HL-60 (cell line): ENCODE measurements around the gene GABBR2.

Experiments used
- DNase-seq, 2 experiments: peaks; one replicate each; pipeline ENCODE4 v3.0.0-alpha.2; 2010 to 2020; ENCODE audit warnings: low read depth in 1 of 2, low spot score in 1 of 2
- H3K27ac ChIP-seq: fragments of 250-450 bp; sonication (Bioruptor Pico); replicated peaks from 2 replicates; pipeline ENCODE4 v1.5.1; 2020; ENCODE audit warnings: mild to moderate bottlenecking, moderate library complexity
- H3K27me3 ChIP-seq: fragments of 250-450 bp; sonication (Bioruptor Pico); 2 replicates; pipeline ENCODE4 v1.5.1; 2021; ENCODE audit warnings: mild to moderate bottlenecking, moderate library complexity; ENCODE audit not compliant: insufficient read depth, poor library complexity, severe bottlenecking
- H3K4me3 ChIP-seq: replicated peaks from 2 replicates; pipeline ENCODE4 v1.5.1; 2011; ENCODE audit warnings: mild to moderate bottlenecking, control low read depth, low read length; ENCODE audit not compliant: insufficient read depth
- GABPA ChIP-seq: IDR thresholded peaks from 2 replicates; pipeline ENCODE4 v1.6.1; 2012; ENCODE audit warnings: low read depth
- POLR2AphosphoS5 ChIP-seq: IDR thresholded peaks from 2 replicates; pipeline ENCODE4 v1.6.1; 2012; ENCODE audit warnings: low read depth
- SPI1 ChIP-seq: IDR thresholded peaks from 2 replicates; pipeline ENCODE4 v1.6.1; 2012; ENCODE audit warnings: low read depth, mild to moderate bottlenecking, borderline replicate concordance
- TF ChIP-seq, protein P1 (sequence below): IDR thresholded peaks from one replicate; pipeline ENCODE4 v1.5.1; 2011; ENCODE audit warnings: low read length, control low read depth, inconsistent platforms; ENCODE audit not compliant: insufficient read depth
- TF ChIP-seq, protein P2 (sequence below): IDR thresholded peaks from 2 replicates; pipeline ENCODE4 v1.6.1; 2012; ENCODE audit warnings: low read depth; ENCODE audit not compliant: insufficient replicate concordance

The GABBR2 gene

DNA sequence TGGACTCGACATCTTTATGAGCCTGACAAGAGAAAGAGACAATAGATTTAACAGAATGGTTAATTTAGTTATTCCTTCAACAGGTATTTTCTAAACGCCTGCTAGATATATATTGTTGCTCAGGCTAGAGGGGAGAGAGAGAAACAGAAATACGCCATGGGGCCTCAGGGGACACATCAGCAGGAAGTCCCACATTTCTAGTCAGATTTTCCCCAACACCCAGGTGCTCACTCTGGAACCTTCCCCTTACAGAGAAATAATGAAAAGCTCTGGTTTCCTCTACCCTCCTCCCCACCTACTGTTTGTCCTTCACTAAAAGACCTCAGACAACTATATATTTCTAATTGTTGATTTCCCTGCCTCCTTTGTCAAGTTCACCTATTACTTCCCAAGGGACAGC lies 323.0 kb downstream of the GABBR2 start:
- Histone ChIP-seq H3K27ac (no peak overlapping the region), H3K27me3 (no peaks in the 10 kb centered on the region), H3K4me3 (no peak overlapping the region)
- DNase-seq = no peak
- TF ChIP-seq, protein P1, sequence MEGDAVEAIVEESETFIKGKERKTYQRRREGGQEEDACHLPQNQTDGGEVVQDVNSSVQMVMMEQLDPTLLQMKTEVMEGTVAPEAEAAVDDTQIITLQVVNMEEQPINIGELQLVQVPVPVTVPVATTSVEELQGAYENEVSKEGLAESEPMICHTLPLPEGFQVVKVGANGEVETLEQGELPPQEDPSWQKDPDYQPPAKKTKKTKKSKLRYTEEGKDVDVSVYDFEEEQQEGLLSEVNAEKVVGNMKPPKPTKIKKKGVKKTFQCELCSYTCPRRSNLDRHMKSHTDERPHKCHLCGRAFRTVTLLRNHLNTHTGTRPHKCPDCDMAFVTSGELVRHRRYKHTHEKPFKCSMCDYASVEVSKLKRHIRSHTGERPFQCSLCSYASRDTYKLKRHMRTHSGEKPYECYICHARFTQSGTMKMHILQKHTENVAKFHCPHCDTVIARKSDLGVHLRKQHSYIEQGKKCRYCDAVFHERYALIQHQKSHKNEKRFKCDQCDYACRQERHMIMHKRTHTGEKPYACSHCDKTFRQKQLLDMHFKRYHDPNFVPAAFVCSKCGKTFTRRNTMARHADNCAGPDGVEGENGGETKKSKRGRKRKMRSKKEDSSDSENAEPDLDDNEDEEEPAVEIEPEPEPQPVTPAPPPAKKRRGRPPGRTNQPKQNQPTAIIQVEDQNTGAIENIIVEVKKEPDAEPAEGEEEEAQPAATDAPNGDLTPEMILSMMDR = no peak
- TF ChIP-seq GABPA (no peak), SPI1 (no peak), POLR2AphosphoS5 (no peak)
- TF ChIP-seq, protein P2, sequence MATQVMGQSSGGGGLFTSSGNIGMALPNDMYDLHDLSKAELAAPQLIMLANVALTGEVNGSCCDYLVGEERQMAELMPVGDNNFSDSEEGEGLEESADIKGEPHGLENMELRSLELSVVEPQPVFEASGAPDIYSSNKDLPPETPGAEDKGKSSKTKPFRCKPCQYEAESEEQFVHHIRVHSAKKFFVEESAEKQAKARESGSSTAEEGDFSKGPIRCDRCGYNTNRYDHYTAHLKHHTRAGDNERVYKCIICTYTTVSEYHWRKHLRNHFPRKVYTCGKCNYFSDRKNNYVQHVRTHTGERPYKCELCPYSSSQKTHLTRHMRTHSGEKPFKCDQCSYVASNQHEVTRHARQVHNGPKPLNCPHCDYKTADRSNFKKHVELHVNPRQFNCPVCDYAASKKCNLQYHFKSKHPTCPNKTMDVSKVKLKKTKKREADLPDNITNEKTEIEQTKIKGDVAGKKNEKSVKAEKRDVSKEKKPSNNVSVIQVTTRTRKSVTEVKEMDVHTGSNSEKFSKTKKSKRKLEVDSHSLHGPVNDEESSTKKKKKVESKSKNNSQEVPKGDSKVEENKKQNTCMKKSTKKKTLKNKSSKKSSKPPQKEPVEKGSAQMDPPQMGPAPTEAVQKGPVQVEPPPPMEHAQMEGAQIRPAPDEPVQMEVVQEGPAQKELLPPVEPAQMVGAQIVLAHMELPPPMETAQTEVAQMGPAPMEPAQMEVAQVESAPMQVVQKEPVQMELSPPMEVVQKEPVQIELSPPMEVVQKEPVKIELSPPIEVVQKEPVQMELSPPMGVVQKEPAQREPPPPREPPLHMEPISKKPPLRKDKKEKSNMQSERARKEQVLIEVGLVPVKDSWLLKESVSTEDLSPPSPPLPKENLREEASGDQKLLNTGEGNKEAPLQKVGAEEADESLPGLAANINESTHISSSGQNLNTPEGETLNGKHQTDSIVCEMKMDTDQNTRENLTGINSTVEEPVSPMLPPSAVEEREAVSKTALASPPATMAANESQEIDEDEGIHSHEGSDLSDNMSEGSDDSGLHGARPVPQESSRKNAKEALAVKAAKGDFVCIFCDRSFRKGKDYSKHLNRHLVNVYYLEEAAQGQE = no peak

DNA sequence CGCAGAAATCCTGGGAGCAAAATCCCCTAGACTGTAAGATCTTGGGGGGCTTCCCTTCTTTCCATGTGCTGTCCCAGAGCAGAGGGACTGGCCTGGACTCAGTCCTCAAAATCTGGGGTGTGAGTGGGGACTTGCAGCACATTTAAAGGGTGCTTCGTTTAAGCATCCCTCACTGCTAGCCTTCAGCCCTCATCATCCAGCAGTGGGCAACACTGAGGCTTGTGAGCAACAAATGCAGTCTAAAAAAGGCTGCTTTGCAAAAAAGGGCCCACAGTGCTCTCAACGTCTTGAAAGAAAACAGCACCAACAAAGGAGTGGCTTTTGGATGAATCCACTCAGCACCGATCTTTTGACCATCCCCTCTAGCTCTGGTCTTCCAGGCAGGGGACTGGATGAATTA lies 325.0 kb downstream of the GABBR2 start:
- DNase-seq = no peak
- Histone ChIP-seq H3K4me3 (no peak overlapping the region), H3K27me3 (no peaks in the 10 kb centered on the region), H3K27ac (no peak overlapping the region)
- TF ChIP-seq SPI1 = no peak
- TF ChIP-seq GABPA = no peak
- TF ChIP-seq, protein P1 = no peak
- no peak for TF ChIP-seq POLR2AphosphoS5
- TF ChIP-seq, protein P2 = no peak

DNA sequence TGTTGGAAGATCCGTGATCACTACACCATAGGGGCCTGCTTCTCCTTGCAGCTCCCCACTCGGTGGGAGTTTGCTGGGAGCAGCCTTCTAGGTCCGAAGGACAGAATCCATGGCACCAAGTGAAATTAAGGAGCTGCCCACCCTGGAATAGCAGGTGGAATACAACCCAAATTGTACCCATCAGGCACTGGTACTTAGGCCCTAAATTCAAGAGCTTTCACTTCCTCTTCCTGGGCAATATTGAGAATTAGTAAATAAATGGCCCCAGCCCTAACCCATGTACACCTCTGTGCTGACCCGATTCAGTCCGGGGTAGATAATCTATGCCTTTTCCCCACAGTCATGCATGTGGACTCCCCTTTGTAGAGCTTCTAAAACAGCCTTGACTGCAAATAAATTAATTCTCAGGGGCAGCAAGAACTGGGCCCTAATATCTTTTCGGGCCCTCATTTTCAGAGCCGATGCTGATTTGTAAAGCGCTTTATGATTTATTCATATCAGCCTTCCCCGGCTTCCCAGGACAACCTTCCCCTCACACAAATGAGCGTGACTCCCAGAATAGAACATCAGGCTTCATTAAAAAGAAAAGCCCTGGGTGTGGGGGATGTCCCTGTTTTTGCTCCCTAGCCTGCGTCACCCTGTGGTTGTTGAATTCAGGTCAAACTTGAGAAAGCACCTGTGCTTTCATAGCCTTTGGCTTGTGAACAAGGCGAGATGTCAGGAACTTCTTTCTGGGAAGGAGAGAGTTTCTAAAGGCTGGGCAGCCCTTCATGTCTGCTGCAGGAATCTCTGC lies 327.2 kb downstream of the GABBR2 start:
- TF ChIP-seq SPI1 (peak; percentile 71), GABPA (no peak)
- Histone ChIP-seq H3K4me3 (no peak overlapping the region), H3K27me3 (no peaks in the 10 kb centered on the region), H3K27ac (no peak overlapping the region)
- DNase-seq = no peak

DNA sequence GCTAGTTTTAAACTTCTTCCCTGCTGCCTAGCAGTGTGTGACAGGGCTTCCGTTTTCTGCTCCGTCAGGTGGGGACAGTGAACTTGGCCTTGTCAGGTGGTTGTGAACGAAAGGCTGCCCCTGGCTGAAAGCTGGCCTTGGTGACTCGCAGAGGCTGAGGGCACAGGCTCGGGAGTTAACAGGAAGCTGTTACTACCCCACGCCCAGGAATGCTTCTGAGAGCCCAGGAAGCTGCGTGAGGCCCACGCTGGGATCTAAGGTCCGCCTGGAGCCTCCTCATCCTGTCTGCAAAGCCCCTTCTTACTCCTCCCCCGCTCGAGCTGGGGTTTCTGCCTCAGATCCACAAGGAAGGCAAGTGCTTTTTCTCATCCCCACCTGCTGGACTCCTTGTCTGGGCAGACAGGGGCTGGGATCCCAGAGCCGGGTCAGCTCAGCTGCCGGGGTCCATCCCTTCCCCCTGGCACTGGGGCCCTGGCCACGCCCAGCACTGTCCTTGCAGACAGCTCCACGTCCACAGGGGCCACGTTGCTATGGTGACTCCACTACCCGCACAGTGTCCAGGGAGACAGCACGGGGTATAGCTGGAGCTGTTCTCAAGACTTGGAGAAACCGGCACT lies 328.6 kb downstream of the GABBR2 start:
- TF ChIP-seq, protein P2 = no peak
- TF ChIP-seq GABPA (no peak), POLR2AphosphoS5 (no peak), SPI1 (no peak)
- TF ChIP-seq, protein P1 = no peak
- no peak for DNase-seq
- H3K27me3 ChIP-seq = no peaks in the 10 kb centered on the region
- no peak overlapping the region for H3K4me3 ChIP-seq
- no peak overlapping the region for H3K27ac ChIP-seq
